DLD1 (cell line): ENCODE data around the gene BCL2L14.

Source experiments
- in situ Hi-C: cut with HindIII; loops from 2 replicates; pipeline ENCODE4 v1.10.0; 2017; ENCODE audit warnings: low sequenced_read_pairs

Gene BCL2L14

GRCh38 chr12:12070674-12071656 lies at the start of gene BCL2L14:
Gene BCL2L14, plus strand, starts transcription at chr12:12070939. Its CDS starts 8,367 bp downstream, at chr12:12079306.
- in situ Hi-C loops = no loop called here

- in situ Hi-C loops = no loop called here
Observed at GRCh38 chr12:12022306-12022936, 48.3 kb upstream of the BCL2L14 start.

GRCh38 chr12:12023456-12023855 lies 47.3 kb upstream of the BCL2L14 start:
- in situ Hi-C loops = no loop called here

GRCh38 chr12:12024911-12025682 lies 45.6 kb upstream of the BCL2L14 start:
- in situ Hi-C loops = loop anchor here (25.0 kb wide), 1 partner anchor 438 kb away; no protein-coding TSS in a partner anchor

GRCh38 chr12:12025799-12026386 lies 44.8 kb upstream of the BCL2L14 start:
- in situ Hi-C loops = loop anchor here (25.0 kb wide), 1 partner anchor 439 kb away; no protein-coding TSS in a partner anchor

GRCh38 chr12:12028668-12029402 lies 41.9 kb upstream of the BCL2L14 start:
- in situ Hi-C loops = loop anchor here (25.0 kb wide), 1 partner anchor 442 kb away; no protein-coding TSS in a partner anchor

GRCh38 chr12:12029653-12030052 lies 41.1 kb upstream of the BCL2L14 start:
- in situ Hi-C loops = loop anchor here (25.0 kb wide), 1 partner anchor 442 kb away; no protein-coding TSS in a partner anchor

GRCh38 chr12:12032260-12032791 lies 38.4 kb upstream of the BCL2L14 start:
- in situ Hi-C loops = loop anchor here (25.0 kb wide), 1 partner anchor 445 kb away; no protein-coding TSS in a partner anchor

GRCh38 chr12:12032851-12033797 lies 37.6 kb upstream of the BCL2L14 start:
- in situ Hi-C loops = loop anchor here (25.0 kb wide), 1 partner anchor 446 kb away; no protein-coding TSS in a partner anchor

- in situ Hi-C loops = loop anchor here (25.0 kb wide), 1 partner anchor 447 kb away; no protein-coding TSS in a partner anchor
Observed at GRCh38 chr12:12033824-12034223, 36.9 kb upstream of the BCL2L14 start.

GRCh38 chr12:12034344-12034743 lies 36.4 kb upstream of the BCL2L14 start:
- in situ Hi-C loops = loop anchor here (25.0 kb wide), 1 partner anchor 447 kb away; no protein-coding TSS in a partner anchor

GRCh38 chr12:12035229-12035628 lies 35.5 kb upstream of the BCL2L14 start:
- in situ Hi-C loops = loop anchor here (25.0 kb wide), 1 partner anchor 448 kb away; no protein-coding TSS in a partner anchor

GRCh38 chr12:12036901-12037300 lies 33.8 kb upstream of the BCL2L14 start:
- in situ Hi-C loops = loop anchor here (25.0 kb wide), 1 partner anchor 450 kb away; no protein-coding TSS in a partner anchor

GRCh38 chr12:12039897-12040296 lies 30.8 kb upstream of the BCL2L14 start:
- in situ Hi-C loops = loop anchor here (25.0 kb wide), 1 partner anchor 453 kb away; no protein-coding TSS in a partner anchor

GRCh38 chr12:12046401-12046800 lies 24.3 kb upstream of the BCL2L14 start:
- in situ Hi-C loops = loop anchor here (25.0 kb wide), 1 partner anchor 459 kb away; no protein-coding TSS in a partner anchor

GRCh38 chr12:12047682-12048081 lies 23.1 kb upstream of the BCL2L14 start:
- in situ Hi-C loops = loop anchor here (25.0 kb wide), 1 partner anchor 460 kb away; no protein-coding TSS in a partner anchor

GRCh38 chr12:12048266-12048665 lies 22.5 kb upstream of the BCL2L14 start:
- in situ Hi-C loops = loop anchor here (25.0 kb wide), 1 partner anchor 461 kb away; no protein-coding TSS in a partner anchor
